GM18951 (cell line): ENCODE data around the gene OR2W3.

Source experiments
- POLR2A ChIP-seq: IDR thresholded peaks from 4 replicates; pipeline ENCODE4 v1.6.1; 2011; ENCODE audit warnings: mild to moderate bottlenecking; ENCODE audit not compliant: insufficient read length, insufficient read depth; ENCODE audit errors: extremely low read depth
- in situ Hi-C: fragments of 300-500 bp; cut with MboI; formaldehyde crosslinking; loops from one replicate; pipeline ENCODE4 v1.12.0; 2022; ENCODE audit warnings: low sequenced_read_pairs, mixed read lengths, inconsistent platforms; ENCODE audit not compliant: unreplicated experiment

OR2W3 gene

GRCh38 chr1:247942624-247943023 lies 47.2 kb downstream of the OR2W3 start:
- TF ChIP-seq POLR2A = no peak
- in situ Hi-C loops = no loop called here
